Lower leg skin (tissue), 4 donors: ENCODE measurements around the gene CRACR2B. TPM values are rescaled to one million over a fixed set of nuclear protein-coding genes. Genes with fewer than 3 reads are reported as not detected.

Experiments
- DNase-seq, 2 donors: peaks; one replicate each; pipeline ENCODE4 v3.0.0-alpha.2; 2019; ENCODE audit warnings: low spot score in 2 of 2
- H3K4me3 ChIP-seq: fragments of 200-600 bp; sonication (generic); 2 replicates; pipeline ENCODE4 v1.5.1; 2017; ENCODE audit warnings: mild to moderate bottlenecking, low read depth; ENCODE audit not compliant: poor library complexity, severe bottlenecking
- POLR2A ChIP-seq, 2 donors: fragments of 450-650 bp; IDR thresholded peaks; one replicate each; pipeline ENCODE4 v1.6.1; 2016 to 2017; ENCODE audit warnings: antibody characterized with exemption in 2 of 2, mild to moderate bottlenecking in 1 of 2, moderate library complexity in 1 of 2
- WGBS, 2 donors: methylation state at CpG; one replicate each; pipeline ENCODE4 v1.1.5; 2018; 5-methylcytosine and 5-hydroxymethylcytosine counted together
- intact Hi-C: fragments of 100-400 bp; cut with DNase I; formaldehyde crosslinking; loops from one replicate; pipeline ENCODE4 v1.15.0; 2023; ENCODE audit warnings: low total_unique reads
- total RNA-seq, 4 donors: library from RNA; depleted of rRNA; stranded (reverse); fragments of >200 nt; gene quantifications; one replicate each; pipeline ENCODE4 v1.1.0, GENCODE V29; 2016
- TF ChIP-seq, protein P1 (sequence below), 3 donors: fragments of 450-650 bp; IDR thresholded peaks; one replicate each; pipeline ENCODE4 v1.5.1; 2016; ENCODE audit warnings: antibody characterized with exemption in 3 of 3, mild to moderate bottlenecking in 3 of 3, moderate library complexity in 2 of 3

Gene CRACR2B
- total RNA-seq, 4 donors from 2014 or later: 14.5 to 47.9 (median 32.3) TPM

DNA sequence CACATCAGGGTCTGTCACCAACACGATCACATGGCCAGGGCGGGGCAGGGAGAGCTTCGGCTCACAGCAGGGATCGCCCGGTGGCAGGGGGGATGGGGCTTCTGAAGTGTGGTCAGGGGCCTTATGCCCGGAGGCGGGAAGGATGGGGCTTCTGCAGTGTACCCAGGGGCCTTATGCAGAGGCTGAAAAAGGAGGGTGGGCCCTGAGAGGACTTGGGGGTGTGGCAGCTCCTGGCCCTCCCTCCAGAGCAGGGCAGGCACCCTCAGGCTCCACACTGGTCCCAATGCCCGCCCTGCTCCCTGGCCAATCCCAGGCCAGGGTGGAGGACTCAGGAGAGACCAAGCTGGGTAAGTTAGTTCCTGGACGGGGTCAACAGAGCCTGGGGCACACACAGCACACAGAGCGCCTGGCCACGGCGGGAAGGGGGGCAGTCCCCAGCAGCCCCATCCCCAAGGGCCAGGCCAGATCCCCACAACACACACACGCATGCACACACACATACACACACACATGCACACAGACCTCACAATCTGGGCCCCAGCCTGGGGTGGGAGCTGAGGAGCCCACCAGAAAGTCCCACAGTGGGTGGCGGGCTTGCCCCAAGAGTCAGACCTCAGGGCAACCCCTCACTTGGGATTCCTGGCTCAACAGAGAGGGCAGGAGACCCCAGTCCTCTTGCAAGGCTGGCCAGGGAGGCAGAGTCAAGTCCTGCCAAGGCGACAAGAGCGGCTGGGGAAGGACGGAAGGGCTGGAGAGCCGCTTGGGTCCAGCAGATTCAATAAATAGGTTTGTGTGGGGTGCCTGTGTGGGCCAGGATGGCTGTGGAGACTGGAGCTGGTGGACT lies 36.8 kb upstream of the CRACR2B start:
- WGBS, 2 donors: 62% methylated on average over 15 to 18 of the region's 18 CpGs
- intact Hi-C loops: no loop called here
- DNase-seq: no peak
- H3K4me3 ChIP-seq: no peak overlapping the region
- no peak for TF ChIP-seq POLR2A (IDR thresholded peaks at IDR 0.05)
- TF ChIP-seq, protein P1, sequence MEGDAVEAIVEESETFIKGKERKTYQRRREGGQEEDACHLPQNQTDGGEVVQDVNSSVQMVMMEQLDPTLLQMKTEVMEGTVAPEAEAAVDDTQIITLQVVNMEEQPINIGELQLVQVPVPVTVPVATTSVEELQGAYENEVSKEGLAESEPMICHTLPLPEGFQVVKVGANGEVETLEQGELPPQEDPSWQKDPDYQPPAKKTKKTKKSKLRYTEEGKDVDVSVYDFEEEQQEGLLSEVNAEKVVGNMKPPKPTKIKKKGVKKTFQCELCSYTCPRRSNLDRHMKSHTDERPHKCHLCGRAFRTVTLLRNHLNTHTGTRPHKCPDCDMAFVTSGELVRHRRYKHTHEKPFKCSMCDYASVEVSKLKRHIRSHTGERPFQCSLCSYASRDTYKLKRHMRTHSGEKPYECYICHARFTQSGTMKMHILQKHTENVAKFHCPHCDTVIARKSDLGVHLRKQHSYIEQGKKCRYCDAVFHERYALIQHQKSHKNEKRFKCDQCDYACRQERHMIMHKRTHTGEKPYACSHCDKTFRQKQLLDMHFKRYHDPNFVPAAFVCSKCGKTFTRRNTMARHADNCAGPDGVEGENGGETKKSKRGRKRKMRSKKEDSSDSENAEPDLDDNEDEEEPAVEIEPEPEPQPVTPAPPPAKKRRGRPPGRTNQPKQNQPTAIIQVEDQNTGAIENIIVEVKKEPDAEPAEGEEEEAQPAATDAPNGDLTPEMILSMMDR (IDR thresholded peaks at IDR 0.05): no peak

DNA sequence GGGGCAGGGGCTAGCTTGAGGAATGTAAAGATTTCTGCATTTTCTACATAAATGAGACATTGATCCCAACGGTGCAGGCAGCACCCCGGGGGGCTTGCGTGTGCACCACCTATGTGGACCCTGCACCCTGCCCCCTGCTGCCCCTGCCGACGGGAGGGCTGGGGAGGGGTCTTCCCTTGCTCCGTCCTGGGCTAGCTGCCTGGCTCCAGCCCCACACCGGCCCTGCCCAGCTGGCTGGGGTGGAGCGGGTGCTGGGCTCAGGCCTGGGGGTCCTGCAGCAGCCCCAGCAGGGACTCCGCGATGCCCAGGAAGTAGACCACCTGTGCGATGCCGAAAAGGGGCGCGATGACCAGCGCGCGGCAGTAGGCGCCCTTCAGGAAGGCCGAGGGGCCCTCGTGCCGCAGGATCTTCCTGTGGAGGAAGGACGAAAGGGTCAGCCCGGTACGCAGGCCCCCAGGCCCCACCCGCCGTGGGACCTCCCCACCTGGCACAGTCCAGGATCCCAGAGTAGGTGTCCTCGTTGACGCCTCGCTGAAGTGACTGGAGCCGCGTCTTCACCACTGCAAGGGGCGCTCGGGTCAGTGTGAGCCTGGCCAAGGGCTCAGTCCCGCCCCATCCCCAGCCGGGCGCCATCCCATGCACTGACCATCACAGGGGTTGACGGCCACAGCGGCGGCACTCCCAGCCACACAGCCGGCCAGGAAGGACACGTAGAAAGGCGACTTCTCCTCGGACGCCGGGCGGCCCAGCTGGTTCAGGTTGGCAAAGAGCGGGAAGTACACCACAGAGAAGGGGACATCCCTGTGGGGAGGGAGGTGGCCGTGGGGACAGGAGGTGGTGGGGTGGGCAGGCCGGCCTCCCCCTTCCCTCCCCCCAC lies 35.8 kb upstream of the CRACR2B start:
- intact Hi-C loops: no loop called here

DNA sequence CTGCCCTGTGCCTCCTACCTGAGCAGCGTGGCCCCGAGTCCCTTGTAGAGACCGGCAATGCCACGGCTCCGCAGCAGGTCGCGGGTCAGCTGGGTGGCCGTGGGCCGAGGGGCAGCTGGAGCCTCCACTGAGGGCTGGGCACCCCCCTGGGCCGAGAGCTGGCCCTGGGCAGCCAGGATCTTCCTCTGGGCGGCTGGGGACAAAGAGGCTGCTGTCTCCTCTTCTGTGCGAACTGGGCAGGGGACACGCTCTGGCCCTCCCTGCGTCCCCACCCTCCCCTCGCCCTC lies 35.2 kb upstream of the CRACR2B start:
- no peak overlapping the region for H3K4me3 ChIP-seq
- 90 to 96% methylated on average over 10 to 12 of the region's 15 CpGs for WGBS, 2 donors
- intact Hi-C loops: no loop called here
- DNase-seq: no peak
- TF ChIP-seq POLR2A (IDR thresholded peaks at IDR 0.05): no peak
- TF ChIP-seq, protein P1 (IDR thresholded peaks at IDR 0.05): no peak

More for the DNA sequence above, 35.8 kb upstream of the CRACR2B start:
- no peak for TF ChIP-seq POLR2A (IDR thresholded peaks at IDR 0.05)
- TF ChIP-seq, protein P1 (IDR thresholded peaks at IDR 0.05): no peak
- H3K4me3 ChIP-seq: no peak overlapping the region
- DNase-seq: no peak
- 92 to 93% methylated on average over 36 to 49 of the region's 49 CpGs for WGBS, 2 donors

DNA sequence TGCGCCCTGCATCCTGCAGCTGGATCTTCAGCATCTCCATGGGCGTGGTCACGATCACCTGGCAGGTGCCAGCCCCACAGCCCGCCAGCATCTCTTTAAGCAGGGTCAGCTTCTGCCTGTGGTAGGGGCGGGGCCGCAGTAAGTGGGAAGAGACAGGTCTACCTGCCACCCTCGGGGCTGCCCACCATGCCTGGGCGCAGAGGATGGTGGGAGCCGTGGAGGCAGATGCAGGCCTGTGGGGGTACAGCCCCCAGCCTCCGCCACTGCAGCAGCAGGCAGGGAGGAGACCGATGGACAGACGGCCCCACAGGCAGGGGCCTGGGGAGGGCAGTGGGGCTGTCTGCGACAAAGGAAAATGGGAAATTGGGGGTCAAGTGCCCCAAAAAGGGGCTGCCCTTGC lies 34.8 kb upstream of the CRACR2B start:
- no peak for DNase-seq
- no peak overlapping the region for H3K4me3 ChIP-seq
- TF ChIP-seq POLR2A (IDR thresholded peaks at IDR 0.05): no peak
- TF ChIP-seq, protein P1 (IDR thresholded peaks at IDR 0.05): no peak
- intact Hi-C loops: no loop called here
- 85 to 87% methylated on average over 4 to 12 of the region's 13 CpGs for WGBS, 2 donors

DNA sequence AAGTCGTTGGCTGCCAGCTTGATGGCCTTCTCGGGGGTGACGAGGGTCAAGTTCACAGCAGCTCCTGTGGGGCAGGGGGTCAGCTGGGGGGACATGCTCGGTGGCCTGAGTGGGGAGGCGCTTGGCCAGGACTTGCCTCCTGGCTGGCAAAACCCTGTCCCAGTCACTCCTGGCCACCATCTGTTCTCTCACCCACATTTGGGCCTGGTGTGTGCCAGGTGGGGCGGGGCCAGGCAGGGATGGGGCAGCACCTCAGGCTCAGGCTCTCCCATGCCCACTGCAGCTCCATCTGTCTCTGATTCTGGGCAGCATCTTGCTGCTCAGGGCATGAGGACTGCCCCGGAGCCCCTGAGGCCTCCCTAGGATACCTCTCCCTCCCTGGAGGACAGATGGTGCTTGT lies 34.2 kb upstream of the CRACR2B start:
- H3K4me3 ChIP-seq: no peak overlapping the region
- TF ChIP-seq, protein P1 (IDR thresholded peaks at IDR 0.05): no peak
- TF ChIP-seq POLR2A (IDR thresholded peaks at IDR 0.05): no peak
- intact Hi-C loops: no loop called here
- WGBS, 2 donors: 83 to 86% methylated on average over 6 to 7 of the region's 7 CpGs
- no peak for DNase-seq
